Measurements from ENCODE around the gene PHF14.

The PHF14 gene

DNA sequence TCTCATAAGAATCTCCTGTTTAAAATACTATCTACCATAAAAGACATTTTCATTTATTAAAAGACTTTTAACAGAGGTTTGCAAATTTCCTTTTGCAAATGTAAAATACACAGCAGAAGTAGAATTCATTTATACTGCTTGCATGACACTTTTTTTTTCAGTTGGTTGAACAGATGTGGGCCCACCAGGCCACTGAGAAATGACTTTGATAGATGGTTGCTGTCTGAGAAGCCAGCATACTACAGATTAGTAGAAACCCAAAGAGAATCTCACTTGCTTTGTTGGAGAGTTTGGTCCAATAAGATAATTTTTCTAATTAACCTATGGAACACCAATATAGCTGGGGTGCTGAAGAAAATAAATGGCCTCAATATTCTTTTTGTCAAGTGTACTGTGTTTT lies 66.3 kb downstream of the PHF14 start:
- Histone ChIP-seq H3K9me3 (replicated peaks; ENCODE audit: insufficient read depth, low read length) (no peaks in the 10 kb centered on the region), H3K36me3 (replicated peaks; ENCODE audit: insufficient read depth, low read length) (no peaks in the 10 kb centered on the region), H3K27ac (ENCODE audit: low read length) (no peak overlapping the region), H3K9me2 (replicated peaks; ENCODE audit: insufficient read depth, low read length) (no peaks in the 10 kb centered on the region), H3K4me3 (ENCODE audit: low read length) (no peak overlapping the region), H3K27me3 (replicated peaks; ENCODE audit: insufficient read depth, low read length) (no peaks in the 10 kb centered on the region), H4K20me1 (ENCODE audit: insufficient read depth, low read length) (no peaks in the 10 kb centered on the region), H3K9ac (ENCODE audit: low read length) (no peak overlapping the region), H3K4me1 (ENCODE audit: low read length) (no peaks in the 10 kb centered on the region), H2AFZ (ENCODE audit: low read length) (no peak overlapping the region), H3F3A (ENCODE audit: insufficient read depth, low read length) (no peaks in the 10 kb centered on the region), H3K79me2 (ENCODE audit: low read length) (no peaks in the 10 kb centered on the region), H3K4me2 (ENCODE audit: low read depth, low read length) (no peak overlapping the region)
- TF ChIP-seq EZH2phosphoT487 (IDR thresholded peaks at IDR 0.05; ENCODE audit: low read length) (no peak), EZH2 (optimal IDR thresholded peaks at IDR 0.05; ENCODE audit: low read depth, low read length) (no peak)
- TF ChIP-seq, protein P1, sequence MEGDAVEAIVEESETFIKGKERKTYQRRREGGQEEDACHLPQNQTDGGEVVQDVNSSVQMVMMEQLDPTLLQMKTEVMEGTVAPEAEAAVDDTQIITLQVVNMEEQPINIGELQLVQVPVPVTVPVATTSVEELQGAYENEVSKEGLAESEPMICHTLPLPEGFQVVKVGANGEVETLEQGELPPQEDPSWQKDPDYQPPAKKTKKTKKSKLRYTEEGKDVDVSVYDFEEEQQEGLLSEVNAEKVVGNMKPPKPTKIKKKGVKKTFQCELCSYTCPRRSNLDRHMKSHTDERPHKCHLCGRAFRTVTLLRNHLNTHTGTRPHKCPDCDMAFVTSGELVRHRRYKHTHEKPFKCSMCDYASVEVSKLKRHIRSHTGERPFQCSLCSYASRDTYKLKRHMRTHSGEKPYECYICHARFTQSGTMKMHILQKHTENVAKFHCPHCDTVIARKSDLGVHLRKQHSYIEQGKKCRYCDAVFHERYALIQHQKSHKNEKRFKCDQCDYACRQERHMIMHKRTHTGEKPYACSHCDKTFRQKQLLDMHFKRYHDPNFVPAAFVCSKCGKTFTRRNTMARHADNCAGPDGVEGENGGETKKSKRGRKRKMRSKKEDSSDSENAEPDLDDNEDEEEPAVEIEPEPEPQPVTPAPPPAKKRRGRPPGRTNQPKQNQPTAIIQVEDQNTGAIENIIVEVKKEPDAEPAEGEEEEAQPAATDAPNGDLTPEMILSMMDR (IDR thresholded peaks at IDR 0.05; ENCODE audit: low read length): no peak
- no peak for DNase-seq

DNA sequence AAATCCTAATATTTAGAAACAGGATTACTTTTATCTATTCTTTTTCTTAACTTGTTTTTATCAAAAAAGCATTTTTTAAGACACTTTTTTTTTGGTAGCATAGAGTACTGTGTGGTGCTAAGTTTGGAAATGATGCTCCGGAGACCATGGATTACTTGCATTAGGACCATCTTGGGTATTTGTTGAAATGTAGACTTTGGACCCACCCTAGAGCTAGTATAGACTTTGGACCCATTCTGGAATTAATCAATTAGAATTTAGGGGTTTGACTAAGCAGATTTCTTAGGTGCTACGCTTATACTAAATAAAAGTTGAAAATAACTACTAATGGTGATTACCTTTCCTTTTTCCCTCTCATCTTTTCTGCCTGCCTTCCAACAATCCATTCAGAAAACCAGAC lies 80.4 kb downstream of the PHF14 start:
- no peaks in the 10 kb centered on the region for H3K9me2 ChIP-seq (replicated peaks; ENCODE audit: insufficient read depth, low read length)
- no peaks in the 10 kb centered on the region for H3F3A ChIP-seq (ENCODE audit: insufficient read depth, low read length)
- H3K27ac ChIP-seq (ENCODE audit: low read length): no peak overlapping the region
- H3K4me3 ChIP-seq (ENCODE audit: low read length): no peak overlapping the region
- DNase-seq: no peak
- H3K79me2 ChIP-seq (ENCODE audit: low read length): no peaks in the 10 kb centered on the region
- no peak overlapping the region for H3K9ac ChIP-seq (ENCODE audit: low read length)
- no peak overlapping the region for H2AFZ ChIP-seq (ENCODE audit: low read length)
- H4K20me1 ChIP-seq (ENCODE audit: insufficient read depth, low read length): no peaks in the 10 kb centered on the region
- H3K4me1 ChIP-seq (ENCODE audit: low read length): no peaks in the 10 kb centered on the region
- no peaks in the 10 kb centered on the region for H3K36me3 ChIP-seq (replicated peaks; ENCODE audit: insufficient read depth, low read length)
- TF ChIP-seq EZH2 (optimal IDR thresholded peaks at IDR 0.05; ENCODE audit: low read depth, low read length) (no peak), EZH2phosphoT487 (IDR thresholded peaks at IDR 0.05; ENCODE audit: low read length) (no peak)
- TF ChIP-seq, protein P1 (IDR thresholded peaks at IDR 0.05; ENCODE audit: low read length): no peak
- no peak overlapping the region for H3K4me2 ChIP-seq (ENCODE audit: low read depth, low read length)
- no peaks in the 10 kb centered on the region for H3K27me3 ChIP-seq (replicated peaks; ENCODE audit: insufficient read depth, low read length)
- H3K9me3 ChIP-seq (replicated peaks; ENCODE audit: insufficient read depth, low read length): no peaks in the 10 kb centered on the region

DNA sequence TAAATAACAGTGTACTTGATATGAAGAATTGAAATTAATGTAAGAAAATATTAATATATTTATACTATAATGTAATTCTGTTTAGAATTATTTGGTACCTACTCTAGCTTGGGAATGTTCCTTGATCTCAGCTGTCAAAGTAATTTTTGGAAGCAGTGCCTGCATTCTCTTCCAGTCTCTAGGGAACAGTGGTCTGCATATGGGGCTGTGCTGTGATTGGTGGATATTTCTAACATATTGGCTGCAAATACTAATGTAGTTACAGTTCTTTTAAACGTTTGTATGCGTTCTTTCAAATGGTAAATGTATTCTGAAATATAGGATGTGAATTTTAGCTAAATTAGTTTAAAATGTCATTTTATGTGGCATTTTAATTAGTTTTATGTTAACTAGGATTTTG lies 87.2 kb downstream of the PHF14 start:
- Histone ChIP-seq H3K4me2 (ENCODE audit: low read depth, low read length) (no peak overlapping the region), H3K27ac (ENCODE audit: low read length) (no peak overlapping the region), H3K9ac (ENCODE audit: low read length) (no peak overlapping the region), H3F3A (ENCODE audit: insufficient read depth, low read length) (no peaks in the 10 kb centered on the region), H3K9me3 (replicated peaks; ENCODE audit: insufficient read depth, low read length) (no peaks in the 10 kb centered on the region), H4K20me1 (ENCODE audit: insufficient read depth, low read length) (0 out of 2 replicates have a peak, but pooled peaks cover 3% of the 10 kb centered on the region), H3K79me2 (ENCODE audit: low read length) (no peaks in the 10 kb centered on the region), H3K36me3 (replicated peaks; ENCODE audit: insufficient read depth, low read length) (no peaks in the 10 kb centered on the region; the same call in 1 of the 2 replicates), H3K27me3 (replicated peaks; ENCODE audit: insufficient read depth, low read length) (no peaks in the 10 kb centered on the region), H3K4me1 (ENCODE audit: low read length) (no peaks in the 10 kb centered on the region), H3K9me2 (replicated peaks; ENCODE audit: insufficient read depth, low read length) (no peaks in the 10 kb centered on the region), H2AFZ (ENCODE audit: low read length) (no peak overlapping the region), H3K4me3 (ENCODE audit: low read length) (no peak overlapping the region)
- TF ChIP-seq EZH2phosphoT487 (IDR thresholded peaks at IDR 0.05; ENCODE audit: low read length) (no peak), EZH2 (optimal IDR thresholded peaks at IDR 0.05; ENCODE audit: low read depth, low read length) (no peak)
- TF ChIP-seq, protein P1 (IDR thresholded peaks at IDR 0.05; ENCODE audit: low read length): no peak
- DNase-seq: no peak

Data from MM.1S (cell line).